Measurements from ENCODE around the gene MAMSTR. TPM values are rescaled to one million over a fixed set of nuclear protein-coding genes. Genes with fewer than 3 reads are reported as not detected.
"Not testable (repeated sequence)": the region's sequence is repeated elsewhere in the genome, so short reads cannot be mapped to it uniquely, and the experiment has no call there.

MAMSTR gene
- total and polyA plus RNA-seq, 4 donors = 0.89 to 6.6 (median 3.3) TPM

DNA sequence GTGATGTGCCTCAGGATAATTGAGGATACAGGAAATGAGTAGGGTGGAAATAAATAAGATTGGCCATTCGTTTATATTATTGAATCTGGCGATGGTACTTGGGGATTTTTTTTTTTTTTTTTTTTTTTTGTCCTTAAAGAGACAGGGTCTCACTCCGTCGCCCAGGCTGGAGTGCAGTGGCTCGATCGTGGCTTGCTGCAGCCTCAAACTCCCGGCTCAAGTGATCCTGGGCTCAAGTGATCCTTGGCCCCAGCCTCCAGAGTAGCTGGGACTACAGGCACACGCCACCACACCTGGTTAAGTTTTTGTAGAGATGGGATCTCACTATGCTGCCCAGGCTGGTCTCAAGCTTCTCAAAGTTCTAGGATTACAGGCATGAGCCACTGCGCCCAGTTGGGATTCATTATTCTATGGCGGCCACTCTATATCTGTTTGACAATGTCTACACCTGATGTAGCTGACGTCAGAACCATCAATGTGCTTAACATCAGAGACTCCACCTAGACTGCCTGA is 2.7 kb upstream of the MAMSTR start:
- Histone ChIP-seq H3K4me1 (ENCODE audit: control insufficient read depth, insufficient read depth, low read length) (peaks cover 33% of the 10 kb centered on the region), H3K9me3 (ENCODE audit: control insufficient read depth, insufficient read depth, low read length) (no peaks in the 10 kb centered on the region), H3K27me3 (ENCODE audit: control insufficient read depth, insufficient read depth, low read length) (no peaks in the 10 kb centered on the region), H3K36me3 (ENCODE audit: control insufficient read depth, insufficient read depth, low read length) (peaks cover 5% of the 10 kb centered on the region), H3K27ac (ENCODE audit: low read depth, low read length) (no peak overlapping the region), H3K4me3 (ENCODE audit: low read depth, low read length) (no peak overlapping the region)
- no peak for DNase-seq (ENCODE audit: low read depth in 4 of 6, low spot score in 6 of 6)
- 94% methylated on average over 10 of the region's 11 CpGs for WGBS (ENCODE audit: insufficient coverage)

DNA sequence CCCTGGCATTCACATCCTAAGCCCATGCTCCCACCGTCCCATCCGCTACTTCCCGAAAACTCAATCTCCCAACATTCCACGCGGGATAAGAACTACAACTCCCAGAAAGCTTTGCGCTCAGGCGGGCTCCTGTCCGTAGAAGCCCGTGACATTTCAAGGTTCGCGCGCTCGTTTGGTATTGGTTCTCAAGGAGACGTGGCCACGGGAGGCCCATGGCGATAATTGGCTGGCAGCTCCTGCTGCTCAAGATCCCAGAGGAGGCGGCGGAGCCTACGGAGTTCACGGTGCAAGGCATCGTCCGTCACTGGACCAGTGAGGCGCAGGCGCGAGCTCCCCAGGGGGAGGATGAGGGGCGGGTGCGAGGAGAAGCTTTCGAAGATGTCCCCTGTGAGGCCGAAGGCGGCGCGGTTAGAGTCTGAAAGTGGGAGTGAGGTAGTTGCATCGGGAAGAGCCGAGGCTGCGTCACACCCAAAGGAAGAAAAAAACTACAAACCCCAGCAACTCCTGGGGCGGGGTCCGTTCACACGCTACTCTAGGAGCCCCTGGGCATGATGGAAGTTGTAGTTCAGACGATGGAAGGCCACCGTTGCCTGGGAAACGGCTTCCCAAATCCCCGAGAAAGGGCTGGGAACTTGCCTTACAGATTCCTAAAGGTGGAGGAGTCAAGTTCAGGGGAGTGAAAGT is 1.2 kb upstream of the MAMSTR start:
- Histone ChIP-seq H3K36me3 (ENCODE audit: control insufficient read depth, insufficient read depth, low read length) (peaks cover 2% of the 10 kb centered on the region), H3K4me3 (ENCODE audit: low read depth, low read length) (peak overlapping the region; percentile 87), H3K4me1 (ENCODE audit: control insufficient read depth, insufficient read depth, low read length) (peaks cover 47% of the 10 kb centered on the region), H3K9me3 (ENCODE audit: control insufficient read depth, insufficient read depth, low read length) (no peaks in the 10 kb centered on the region), H3K27me3 (ENCODE audit: control insufficient read depth, insufficient read depth, low read length) (no peaks in the 10 kb centered on the region), H3K27ac (ENCODE audit: low read depth, low read length) (peak overlapping the region; percentile 98)
- peak; percentile 99 to 100 (median 99) for DNase-seq (ENCODE audit: low read depth in 4 of 6, low spot score in 6 of 6)
- 3% methylated on average over 35 of the region's 42 CpGs for WGBS (ENCODE audit: insufficient coverage)

DNA sequence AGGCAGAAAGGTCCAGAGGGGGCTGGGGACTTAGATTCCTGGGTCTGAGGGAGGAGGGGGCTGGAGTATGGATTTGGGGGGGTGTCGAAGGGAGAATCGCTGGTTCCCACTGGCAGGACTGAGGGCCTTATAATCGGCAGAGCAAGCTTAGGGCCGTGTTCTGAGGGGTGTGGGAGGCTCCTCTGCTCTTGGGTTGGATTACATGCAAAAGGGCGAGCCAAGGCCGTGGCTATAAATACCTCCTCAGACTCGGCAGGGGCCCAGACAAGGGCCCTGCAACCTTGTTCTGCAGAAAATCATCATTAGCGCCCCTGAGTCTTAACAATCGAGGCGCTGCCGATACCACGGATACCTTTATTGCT is 707 bp upstream of the MAMSTR start:
- Histone ChIP-seq H3K36me3 (ENCODE audit: control insufficient read depth, insufficient read depth, low read length) (peaks cover 2% of the 10 kb centered on the region), H3K4me1 (ENCODE audit: control insufficient read depth, insufficient read depth, low read length) (peaks cover 53% of the 10 kb centered on the region), H3K27ac (ENCODE audit: low read depth, low read length) (peak overlapping the region; percentile 98), H3K27me3 (ENCODE audit: control insufficient read depth, insufficient read depth, low read length) (no peaks in the 10 kb centered on the region), H3K9me3 (ENCODE audit: control insufficient read depth, insufficient read depth, low read length) (no peaks in the 10 kb centered on the region), H3K4me3 (ENCODE audit: low read depth, low read length) (peak overlapping the region; percentile 87)
- no peak for DNase-seq (ENCODE audit: low read depth in 4 of 6, low spot score in 6 of 6)
- 21% methylated on average over 11 of the region's 12 CpGs for WGBS (ENCODE audit: insufficient coverage)

DNA sequence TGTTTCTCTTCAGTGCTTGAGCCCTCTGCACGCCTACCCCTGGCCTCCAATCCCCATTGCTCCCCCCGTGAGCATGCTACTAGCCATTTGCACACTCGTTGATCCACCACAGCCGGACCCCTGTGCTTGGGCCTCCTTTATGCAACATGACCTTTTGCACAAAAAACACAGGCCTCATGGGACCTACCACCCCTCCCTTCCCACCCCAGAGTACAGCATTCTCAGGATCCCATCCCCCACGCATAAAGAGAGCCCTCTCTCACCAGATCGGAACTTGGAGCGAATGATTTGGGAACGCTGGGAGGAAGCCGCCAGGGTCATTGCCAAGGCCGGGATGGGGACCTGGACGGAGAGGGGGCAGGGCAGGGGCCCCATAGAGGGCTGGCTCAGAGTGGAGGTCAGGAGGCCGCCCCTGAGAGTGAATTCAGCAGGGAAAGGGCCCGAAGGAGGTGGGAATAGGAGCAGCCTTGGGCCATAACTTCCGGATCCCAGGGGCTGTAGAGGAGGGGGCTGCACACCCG is 754 bp downstream of the MAMSTR start:
- Histone ChIP-seq H3K27me3 (ENCODE audit: control insufficient read depth, insufficient read depth, low read length) (no peaks in the 10 kb centered on the region), H3K36me3 (ENCODE audit: control insufficient read depth, insufficient read depth, low read length) (peaks cover 2% of the 10 kb centered on the region), H3K4me3 (ENCODE audit: low read depth, low read length) (no peak overlapping the region), H3K4me1 (ENCODE audit: control insufficient read depth, insufficient read depth, low read length) (peaks cover 58% of the 10 kb centered on the region), H3K9me3 (ENCODE audit: control insufficient read depth, insufficient read depth, low read length) (no peaks in the 10 kb centered on the region), H3K27ac (ENCODE audit: low read depth, low read length) (peak overlapping the region; percentile 69)
- peak in 1 of 6 donors; percentile 22 for DNase-seq (ENCODE audit: low read depth in 4 of 6, low spot score in 6 of 6)
- WGBS (ENCODE audit: insufficient coverage) = 55% methylated on average over 14 of the region's 15 CpGs

DNA sequence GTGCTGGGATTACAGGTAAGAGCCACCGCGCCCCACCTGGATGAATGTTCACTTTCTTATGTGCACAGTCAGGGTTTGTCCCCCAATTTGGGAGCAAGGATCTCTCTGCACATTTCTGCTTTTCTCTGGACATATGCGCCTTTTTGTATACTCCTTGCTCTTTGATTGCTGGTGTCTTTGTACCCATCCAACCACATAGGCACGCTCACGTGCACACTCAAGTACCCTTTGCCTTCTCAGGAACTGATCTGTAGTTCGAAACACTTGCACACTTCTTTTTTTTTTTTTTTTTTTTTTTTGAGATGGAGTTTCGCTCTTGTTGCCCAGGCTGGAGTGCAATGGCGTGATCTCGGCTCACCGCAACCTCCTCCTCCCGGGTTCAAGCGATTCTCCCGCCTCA is 1.4 kb downstream of the MAMSTR start:
- H3K4me3 ChIP-seq (ENCODE audit: low read depth, low read length); H3K9me3 ChIP-seq (ENCODE audit: control insufficient read depth, insufficient read depth, low read length); DNase-seq (ENCODE audit: low read depth in 4 of 6, low spot score in 6 of 6); H3K36me3 ChIP-seq (ENCODE audit: control insufficient read depth, insufficient read depth, low read length); H3K27me3 ChIP-seq (ENCODE audit: control insufficient read depth, insufficient read depth, low read length): not testable (repeated sequence)
- H3K27ac ChIP-seq (ENCODE audit: low read depth, low read length) = peak overlapping the region; percentile 33
- H3K4me1 ChIP-seq (ENCODE audit: control insufficient read depth, insufficient read depth, low read length) = peaks cover 64% of the 10 kb centered on the region
- WGBS (ENCODE audit: insufficient coverage) = 95% methylated on average over 9 of the region's 13 CpGs

DNA sequence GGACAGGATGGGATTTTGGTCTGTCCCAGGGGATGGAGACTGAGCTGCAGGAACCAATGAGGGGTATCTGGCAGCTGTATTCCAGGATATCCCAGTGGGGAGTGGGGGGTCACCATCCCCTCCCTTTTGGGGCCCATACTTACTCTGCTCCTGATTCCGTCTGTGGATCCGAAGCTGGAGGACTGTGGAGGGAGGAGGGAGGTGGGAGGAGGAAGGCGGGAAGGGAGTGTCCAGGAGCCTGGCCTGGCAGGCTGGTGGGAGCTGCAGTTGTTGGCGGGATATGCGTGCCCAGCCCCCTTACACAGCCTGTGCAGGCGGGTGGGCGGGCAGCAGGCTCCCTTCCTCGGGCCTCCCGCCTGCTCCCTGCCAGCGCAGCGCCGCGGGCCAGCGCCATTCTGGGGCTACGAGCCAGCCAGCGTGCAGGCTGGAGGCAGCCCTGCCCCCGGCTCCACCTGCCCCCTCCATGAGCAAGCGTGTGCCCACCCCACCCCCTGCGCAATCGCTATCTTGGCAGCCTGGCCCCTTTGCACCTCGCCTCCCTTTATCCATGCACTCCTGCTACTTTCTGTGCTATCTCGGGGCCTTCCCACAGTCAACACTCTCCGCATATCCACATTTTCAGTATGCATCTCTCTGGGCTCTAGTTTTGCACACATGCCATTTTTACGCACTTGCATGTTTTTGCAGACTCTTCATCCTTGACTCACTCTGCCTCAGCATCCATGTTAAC is 2.8 kb downstream of the MAMSTR start:
- no peaks in the 10 kb centered on the region for H3K27me3 ChIP-seq (ENCODE audit: control insufficient read depth, insufficient read depth, low read length)
- peaks cover 69% of the 10 kb centered on the region for H3K4me1 ChIP-seq (ENCODE audit: control insufficient read depth, insufficient read depth, low read length)
- H3K27ac ChIP-seq (ENCODE audit: low read depth, low read length) = peak overlapping the region; percentile 92
- H3K4me3 ChIP-seq (ENCODE audit: low read depth, low read length) = peak overlapping the region; percentile 36
- peaks cover 1% of the 10 kb centered on the region for H3K36me3 ChIP-seq (ENCODE audit: control insufficient read depth, insufficient read depth, low read length)
- DNase-seq (ENCODE audit: low read depth in 4 of 6, low spot score in 6 of 6) = peak in 3 of 6 donors; percentile 52 to 92 (median 81)
- 5% methylated on average over 22 of the region's 24 CpGs for WGBS (ENCODE audit: insufficient coverage)
- no peaks in the 10 kb centered on the region for H3K9me3 ChIP-seq (ENCODE audit: control insufficient read depth, insufficient read depth, low read length)

DNA sequence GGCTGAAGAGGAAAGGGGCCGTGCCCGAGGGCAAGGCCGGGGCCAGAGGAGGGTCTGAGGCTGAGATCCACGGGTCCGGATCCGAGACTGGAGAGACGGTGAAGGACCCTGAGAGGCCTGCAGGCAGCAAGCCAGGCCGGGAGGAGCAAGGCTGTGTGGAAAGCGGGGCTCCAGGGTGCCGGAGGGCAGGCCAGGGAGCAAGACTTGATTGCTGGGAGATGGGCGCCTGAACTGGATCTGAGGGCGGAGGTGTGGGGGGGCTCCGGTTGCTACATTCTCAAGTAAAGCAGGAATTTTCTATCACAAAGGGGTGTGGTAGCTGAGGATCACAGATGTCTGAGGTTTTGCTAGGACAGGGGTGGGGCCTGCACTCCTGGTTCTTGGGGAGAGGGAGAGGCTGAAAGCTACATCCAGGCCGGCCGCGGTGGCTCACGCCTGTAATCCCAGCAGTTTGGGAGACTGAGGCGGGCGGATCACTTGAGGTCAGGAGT is 3.8 kb downstream of the MAMSTR start:
- DNase-seq (ENCODE audit: low read depth in 4 of 6, low spot score in 6 of 6) = no peak
- H3K4me3 ChIP-seq (ENCODE audit: low read depth, low read length) = peak overlapping the region; percentile 67
- peaks cover 61% of the 10 kb centered on the region for H3K4me1 ChIP-seq (ENCODE audit: control insufficient read depth, insufficient read depth, low read length)
- 92% methylated on average over 13 of the region's 19 CpGs for WGBS (ENCODE audit: insufficient coverage)
- peak overlapping the region; percentile 92 for H3K27ac ChIP-seq (ENCODE audit: low read depth, low read length)
- no peaks in the 10 kb centered on the region for H3K36me3 ChIP-seq (ENCODE audit: control insufficient read depth, insufficient read depth, low read length)
- no peaks in the 10 kb centered on the region for H3K27me3 ChIP-seq (ENCODE audit: control insufficient read depth, insufficient read depth, low read length)
- H3K9me3 ChIP-seq (ENCODE audit: control insufficient read depth, insufficient read depth, low read length) = peaks cover 1% of the 10 kb centered on the region

DNA sequence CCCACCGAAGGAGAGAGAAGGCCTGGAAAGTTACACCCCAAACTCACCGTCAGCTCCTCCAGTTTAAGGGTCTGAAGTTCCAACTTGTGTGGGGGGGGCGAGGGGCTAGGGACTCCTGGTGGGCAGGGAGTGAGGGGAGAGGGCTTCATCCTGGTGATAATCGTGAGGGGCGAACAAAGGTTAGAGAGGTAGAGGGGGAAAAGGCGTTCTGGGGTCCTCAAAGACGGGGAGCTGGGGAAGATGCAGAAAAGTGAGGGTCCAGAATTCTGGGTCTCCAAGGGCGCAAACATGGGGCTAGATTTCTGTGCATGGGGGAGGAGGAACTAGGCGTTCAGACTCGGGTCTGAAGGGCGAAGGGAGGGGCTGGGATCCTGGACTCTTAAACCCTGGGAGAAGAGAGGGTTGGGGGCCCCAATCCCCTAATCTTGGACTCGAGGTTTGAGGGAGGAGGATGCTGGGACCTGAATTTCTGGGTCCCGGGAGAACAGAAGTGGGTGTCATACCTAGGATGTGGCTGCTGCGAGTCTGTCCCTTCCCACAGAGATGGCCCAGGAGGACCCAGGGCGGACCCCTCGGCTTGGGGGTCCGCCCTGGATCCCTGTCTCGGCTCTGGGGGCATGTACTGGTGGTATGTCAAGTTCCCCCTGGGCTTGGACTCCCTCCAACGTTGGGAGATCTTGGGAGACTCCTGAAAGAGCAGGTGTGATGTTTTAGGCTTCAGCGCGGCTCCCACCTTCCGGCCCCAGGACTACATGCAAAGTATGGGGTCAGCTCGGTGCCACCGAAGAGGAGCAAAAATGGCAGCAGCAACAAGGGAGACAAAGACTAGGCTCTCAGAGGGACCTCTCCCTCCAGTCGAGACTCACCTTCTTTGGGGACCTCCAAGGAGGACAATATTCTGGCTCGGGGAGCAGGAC is 4.5 kb downstream of the MAMSTR start:
- DNase-seq (ENCODE audit: low read depth in 4 of 6, low spot score in 6 of 6) = no peak
- Histone ChIP-seq H3K27me3 (ENCODE audit: control insufficient read depth, insufficient read depth, low read length) (no peaks in the 10 kb centered on the region), H3K4me3 (ENCODE audit: low read depth, low read length) (peak overlapping the region; percentile 67), H3K4me1 (ENCODE audit: control insufficient read depth, insufficient read depth, low read length) (peaks cover 55% of the 10 kb centered on the region), H3K27ac (ENCODE audit: low read depth, low read length) (peak overlapping the region; percentile 92), H3K36me3 (ENCODE audit: control insufficient read depth, insufficient read depth, low read length) (no peaks in the 10 kb centered on the region), H3K9me3 (ENCODE audit: control insufficient read depth, insufficient read depth, low read length) (peaks cover 1% of the 10 kb centered on the region)
- WGBS (ENCODE audit: insufficient coverage) = 78% methylated on average over 18 of the region's 26 CpGs

Measured in spinal cord (tissue), 10 donors.